ENCODE data around the gene TREH. TPM values are rescaled to one million over a fixed set of nuclear protein-coding genes. Genes with fewer than 3 reads are reported as not detected.

TREH gene
- total and polyA plus RNA-seq, 12 donors: 0.11 to 4.8 (median 0.83) TPM; not detected in 9

- 43 to 44% methylated on average over 16 of the region's 16 CpGs for WGBS, 2 donors
- intact Hi-C loops (cut with DNase I): loop anchor here in 9 of 10 donors (1.0 to 10.0 kb wide), 9 partner anchors 41 to 66 kb away; partner anchors contain the start of gene PHLDB1 (in 3 of the 9)
- ATAC-seq (peak; percentile 13 to 33 (median 20)), DNase-seq (no peak)
- H3K27ac ChIP-seq: peak overlapping the region in 9 of 10 donors; percentile 24 to 81 (median 55)
- peak overlapping the region in 3 of 10 donors; percentile 0 to 5 (median 1) for H3K4me3 ChIP-seq
- H3K4me1 ChIP-seq: peaks cover 0 to 30% (median 15%) of the 10 kb centered on the region in 9 donors
- TF ChIP-seq CTCF (IDR thresholded peaks at IDR 0.05): no peak
- no peaks in the 10 kb centered on the region for H3K27me3 ChIP-seq
- no peaks in the 10 kb centered on the region for H3K9me3 ChIP-seq
- peaks cover 0 to 52% (median 35%) of the 10 kb centered on the region in 9 donors for H3K36me3 ChIP-seq
Observed at GRCh38 chr11:118658429-118659313, 20.8 kb downstream of the TREH start.

GRCh38 chr11:118657709-118658428, 21.6 kb downstream of the TREH start:
- ATAC-seq (peak in 2 of 8 donors; percentile 1), DNase-seq (no peak)
- no peaks in the 10 kb centered on the region for H3K9me3 ChIP-seq
- no peak for TF ChIP-seq CTCF (IDR thresholded peaks at IDR 0.05)
- WGBS, 2 donors: 73 to 77% methylated on average over 16 of the region's 16 CpGs
- no peaks in the 10 kb centered on the region for H3K27me3 ChIP-seq
- intact Hi-C loops (cut with DNase I): loop anchor here in 8 of 10 donors (2.0 to 10.0 kb wide), 8 partner anchors 41 to 66 kb away; partner anchors contain the start of gene PHLDB1 (in 2 of the 8)
- H3K27ac ChIP-seq: peak overlapping the region in 3 of 10 donors; percentile 57 to 81 (median 79)
- H3K36me3 ChIP-seq: peaks cover 0 to 60% (median 43%) of the 10 kb centered on the region in 9 donors
- H3K4me3 ChIP-seq: no peak overlapping the region
- peaks cover 0 to 30% (median 15%) of the 10 kb centered on the region in 9 donors for H3K4me1 ChIP-seq

GRCh38 chr11:118657238-118657637, 22.2 kb downstream of the TREH start:
- H3K4me3 ChIP-seq: no peak overlapping the region
- H3K36me3 ChIP-seq: peaks cover 0 to 66% (median 49%) of the 10 kb centered on the region in 9 donors
- no peak for TF ChIP-seq CTCF (IDR thresholded peaks at IDR 0.05)
- ATAC-seq (no peak), DNase-seq (no peak)
- no peaks in the 10 kb centered on the region for H3K9me3 ChIP-seq
- peaks cover 0 to 36% (median 15%) of the 10 kb centered on the region in 9 donors for H3K4me1 ChIP-seq
- WGBS, 2 donors: 88 to 92% methylated on average over 2 of the region's 2 CpGs
- H3K27ac ChIP-seq: peak overlapping the region in 2 of 10 donors; percentile 8 to 10
- intact Hi-C loops (cut with DNase I): loop anchor here in 8 of 10 donors (5.0 to 10.0 kb wide), 7 partner anchors 40 to 65 kb away; partner anchors contain the start of gene PHLDB1 (in 2 of the 8)
- no peaks in the 10 kb centered on the region for H3K27me3 ChIP-seq
